HG03066 (cell line): ENCODE measurements around the gene MXD3.
"Not testable (repeated sequence)": the region's sequence is repeated elsewhere in the genome, so short reads cannot be mapped to it uniquely, and the experiment has no call there.

Source experiments
- ATAC-seq: cut with Tn5 transposase; IDR thresholded peaks from one replicate; pipeline ENCODE4 v1.9.1; 2021; ENCODE audit warnings: low read depth; ENCODE audit not compliant: unreplicated experiment

Gene MXD3

GRCh38 chr5:177306103-177306640 is 5.5 kb downstream of the MXD3 start:
- not testable (repeated sequence) for ATAC-seq

DNA sequence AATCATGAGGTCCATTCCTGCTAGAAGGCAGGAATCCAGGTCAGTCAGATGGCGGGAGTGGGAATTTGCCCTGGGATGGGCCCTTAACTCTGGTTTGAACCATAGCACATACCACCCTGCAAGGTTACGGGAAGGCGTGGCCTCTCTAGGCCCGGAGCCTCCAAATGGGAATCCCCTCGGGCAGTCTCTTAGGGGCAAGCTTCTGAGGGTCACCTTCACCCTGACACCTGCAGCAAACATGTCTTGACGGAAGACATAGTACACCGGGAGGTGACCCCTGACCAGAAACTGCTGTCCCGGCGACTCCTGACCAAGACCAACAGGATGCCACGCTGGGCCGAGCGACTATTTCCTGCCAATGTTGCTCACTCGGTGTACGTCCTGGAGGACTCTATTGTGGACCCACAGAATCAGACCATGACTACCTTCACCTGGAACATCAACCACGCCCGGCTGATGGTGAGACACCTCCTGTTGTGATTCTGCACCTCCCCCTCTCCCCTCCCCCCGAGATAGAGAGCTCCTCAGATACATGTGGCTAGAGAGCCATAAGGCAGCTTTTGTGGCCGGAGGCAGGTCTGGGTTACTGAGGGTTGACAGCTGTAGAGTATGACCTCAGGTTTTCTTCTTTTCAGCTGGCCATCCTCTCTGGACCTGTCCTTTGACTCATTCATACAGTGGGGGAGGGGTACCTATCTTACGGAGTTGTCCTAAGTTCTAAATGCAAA is 7.1 kb downstream of the MXD3 start:
- ATAC-seq: no peak

DNA sequence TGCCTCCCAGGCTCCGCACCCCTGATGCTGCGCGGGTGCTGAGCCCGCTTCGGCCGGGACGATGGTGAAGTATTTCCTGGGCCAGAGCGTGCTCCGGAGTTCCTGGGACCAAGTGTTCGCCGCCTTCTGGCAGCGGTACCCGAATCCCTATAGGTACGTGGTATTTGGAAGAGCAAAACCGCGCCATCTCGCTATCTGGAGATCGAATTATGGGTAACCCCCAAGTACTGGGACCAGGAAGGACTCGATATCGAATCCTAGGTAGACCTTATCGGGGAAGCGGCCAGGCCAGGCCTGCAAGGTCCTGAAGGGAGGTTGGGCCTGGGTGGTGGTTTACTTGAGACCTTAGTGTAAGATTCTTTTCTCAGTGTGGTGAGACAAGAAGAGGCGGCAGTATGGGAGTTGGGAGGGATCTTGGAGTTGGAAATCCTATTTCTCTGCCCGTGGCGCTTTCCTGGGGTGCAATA is 7.7 kb downstream of the MXD3 start:
- peak; percentile 1 for ATAC-seq

DNA sequence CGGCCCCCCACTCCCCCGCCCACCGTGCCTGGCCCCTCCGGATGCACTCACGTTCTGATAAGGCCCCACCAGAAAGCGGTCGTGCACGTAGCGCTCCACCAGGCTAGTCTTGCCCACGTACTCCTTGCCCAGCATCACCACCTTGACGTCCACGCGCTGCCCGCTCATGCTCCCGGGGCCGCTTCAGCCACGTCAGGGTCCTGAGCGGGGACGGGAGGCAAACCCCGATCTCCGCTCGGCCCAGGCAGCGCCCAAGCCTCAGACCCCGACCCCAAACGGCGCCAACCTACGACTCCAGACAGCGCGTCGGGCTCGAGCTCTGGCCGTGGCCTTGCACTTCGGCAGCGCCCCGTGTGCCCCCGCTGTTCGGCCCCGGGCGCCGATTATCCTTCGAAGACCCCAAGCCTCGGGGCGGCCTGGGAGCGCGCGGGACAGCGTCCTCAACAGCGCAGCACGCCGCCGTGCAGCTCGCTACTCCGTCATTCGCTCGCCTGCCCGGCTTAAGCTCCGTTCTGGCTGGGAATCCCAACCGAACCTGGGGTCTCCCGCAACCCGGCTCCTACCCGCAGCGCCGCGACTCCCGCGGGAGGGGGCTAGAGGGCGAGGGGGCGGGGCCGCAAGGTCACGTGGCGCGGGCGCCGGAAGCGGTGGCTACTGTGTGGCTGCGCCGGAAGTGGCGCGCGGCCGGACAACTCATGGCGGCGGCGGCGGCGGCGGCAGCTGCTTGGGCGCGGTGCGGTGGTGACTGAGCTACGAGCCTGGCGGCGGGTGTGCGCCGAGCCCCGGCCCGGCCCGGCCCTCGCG is 8.4 kb downstream of the MXD3 start, which contains the start of the genes PRELID1 and RAB24:
Gene PRELID1 (plus strand): TSS at position 679 of the 804 bp plus-strand sequence. CDS start 187 bp downstream, outside the sequence.
Gene RAB24 (minus strand): TSS at position 599 of the 804 bp plus-strand sequence. CDS start 431 bp downstream, at position 168.
- ATAC-seq: peak; percentile 60

- no peak for ATAC-seq
Observed at GRCh38 chr5:177302354-177303110, 9.2 kb downstream of the MXD3 start.

DNA sequence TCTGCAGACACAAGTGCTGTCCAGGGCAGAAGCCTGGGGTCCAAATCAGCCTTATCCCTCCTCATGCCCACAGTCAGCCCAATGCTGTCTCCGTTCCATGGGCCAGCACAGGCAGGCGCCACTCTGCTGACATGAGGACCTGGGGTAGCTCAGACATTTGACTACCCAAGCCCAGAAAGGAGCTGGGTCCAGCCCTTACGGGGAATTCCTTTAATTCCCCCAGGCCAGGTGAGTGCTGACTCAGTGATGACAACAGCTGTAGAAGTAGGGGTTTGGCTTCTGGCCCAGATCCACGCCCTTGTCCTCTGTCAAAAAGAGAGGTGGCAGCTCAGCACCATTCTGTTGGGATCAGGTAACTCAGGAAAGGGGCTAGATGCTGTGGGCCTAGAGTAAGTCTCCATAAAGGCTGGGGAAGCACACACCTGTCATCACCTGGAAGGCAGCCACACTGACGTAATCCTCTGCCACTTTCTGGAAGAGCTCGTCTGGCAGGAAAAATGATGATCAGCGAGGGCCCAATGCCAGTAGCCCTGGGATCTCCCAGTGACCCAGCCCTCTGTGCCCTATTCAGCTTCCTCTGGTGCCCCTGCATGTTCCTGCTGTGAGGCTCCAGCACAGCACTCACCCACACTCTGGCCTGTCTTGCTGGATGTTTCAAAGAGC is 10.1 kb downstream of the MXD3 start:
- no peak for ATAC-seq

- ATAC-seq: no peak
Observed at GRCh38 chr5:177300951-177301350, 10.7 kb downstream of the MXD3 start.

DNA sequence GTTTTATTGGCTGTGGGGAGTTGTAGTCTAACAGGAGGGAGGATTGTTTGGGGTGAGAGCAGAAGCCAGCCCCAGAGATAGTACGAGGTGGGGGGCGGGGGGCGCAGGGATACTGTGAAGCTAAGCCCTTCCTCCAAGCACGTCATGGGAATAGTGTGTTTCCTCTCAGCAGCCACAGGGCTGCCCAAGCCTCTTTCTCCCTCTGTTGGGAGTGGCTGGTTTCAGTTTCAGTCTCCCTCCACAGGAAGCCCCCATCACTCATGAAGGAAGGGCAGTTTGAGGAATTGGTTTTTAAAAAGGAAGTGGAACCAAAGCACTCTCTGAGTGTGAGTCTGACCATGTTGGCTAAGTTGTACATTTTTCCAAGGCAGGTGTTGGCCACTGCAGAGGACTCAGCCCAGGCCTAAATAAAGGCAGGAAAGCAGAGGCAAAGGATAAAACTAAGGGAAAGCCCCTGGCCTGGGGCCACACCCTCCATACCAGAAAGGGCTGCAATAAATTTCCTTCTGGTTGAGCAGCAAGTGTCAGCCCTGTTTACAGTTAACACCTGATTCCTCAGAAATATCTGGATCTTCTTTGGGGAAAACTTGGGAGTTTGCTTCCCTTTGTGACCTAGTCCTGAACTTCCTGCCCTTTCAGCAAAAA is 11.3 kb downstream of the MXD3 start:
- ATAC-seq: peak; percentile 37

- no peak for ATAC-seq
Observed at GRCh38 chr5:177299697-177300096, 12.0 kb downstream of the MXD3 start.

GRCh38 chr5:177297922-177298321 is 13.8 kb downstream of the MXD3 start:
- ATAC-seq: no peak

DNA sequence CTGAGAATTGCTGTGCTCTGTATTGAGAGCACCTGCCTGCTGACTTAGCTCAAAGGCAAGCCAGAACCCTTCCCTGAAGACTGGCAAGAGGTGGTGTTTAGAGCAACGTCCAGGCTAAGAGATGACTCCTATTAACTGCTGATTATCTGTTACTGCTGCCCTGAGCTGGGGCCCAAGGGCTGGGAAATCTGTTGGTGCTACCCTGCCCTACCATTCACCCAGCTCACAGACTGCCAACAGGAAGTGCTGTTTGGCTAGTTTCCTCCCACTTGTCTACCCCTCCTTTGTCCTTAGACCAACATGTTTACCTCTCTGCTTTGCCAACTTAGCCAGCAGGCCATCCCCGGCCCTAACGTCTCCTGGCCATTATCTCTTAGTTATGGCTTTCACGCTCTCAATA is 15.1 kb downstream of the MXD3 start:
- no peak for ATAC-seq

DNA sequence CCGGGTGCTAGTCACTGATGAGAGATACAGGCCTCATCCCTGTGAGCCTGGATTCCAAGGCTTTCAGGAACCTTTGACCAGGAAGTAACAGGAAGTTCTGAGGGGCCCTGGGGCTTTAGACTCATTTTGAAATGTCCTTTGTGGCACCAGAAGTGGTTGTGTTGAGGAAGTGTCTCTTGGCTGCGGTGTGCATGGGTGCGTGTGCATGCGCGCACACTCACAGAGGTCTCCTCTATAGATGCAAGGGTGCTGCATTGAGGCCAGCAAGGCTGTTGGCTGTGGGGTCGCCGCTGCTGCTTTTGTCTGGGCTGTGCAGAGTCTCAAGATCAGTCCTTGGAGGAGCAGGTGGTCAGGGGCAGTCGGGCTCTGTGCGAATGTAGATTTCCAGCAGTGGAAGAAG is 15.8 kb downstream of the MXD3 start:
- ATAC-seq: no peak

- no peak for ATAC-seq
Observed at GRCh38 chr5:177294632-177295031, 17.1 kb downstream of the MXD3 start.

- ATAC-seq: no peak
Observed at GRCh38 chr5:177293819-177294581, 17.7 kb downstream of the MXD3 start.

DNA sequence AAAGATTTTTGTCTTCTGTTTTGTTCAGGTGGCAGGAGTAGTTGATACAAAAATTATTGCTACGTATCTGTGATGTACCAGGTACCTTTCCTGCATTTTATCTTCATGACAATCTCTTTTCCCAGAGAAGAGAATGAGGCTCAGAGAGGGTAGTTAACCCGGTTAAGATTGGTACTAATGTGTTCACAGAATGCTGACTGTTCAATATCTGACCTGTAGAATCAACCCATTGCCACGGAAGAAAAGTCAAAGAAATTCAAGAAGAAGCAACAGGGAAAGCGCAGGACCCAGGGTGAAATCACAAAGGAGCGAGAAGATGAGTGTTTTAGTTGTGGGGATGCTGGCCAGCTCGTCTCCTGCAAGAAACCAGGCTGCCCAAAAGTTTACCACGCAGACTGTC is 20.0 kb downstream of the MXD3 start:
- no peak for ATAC-seq

DNA sequence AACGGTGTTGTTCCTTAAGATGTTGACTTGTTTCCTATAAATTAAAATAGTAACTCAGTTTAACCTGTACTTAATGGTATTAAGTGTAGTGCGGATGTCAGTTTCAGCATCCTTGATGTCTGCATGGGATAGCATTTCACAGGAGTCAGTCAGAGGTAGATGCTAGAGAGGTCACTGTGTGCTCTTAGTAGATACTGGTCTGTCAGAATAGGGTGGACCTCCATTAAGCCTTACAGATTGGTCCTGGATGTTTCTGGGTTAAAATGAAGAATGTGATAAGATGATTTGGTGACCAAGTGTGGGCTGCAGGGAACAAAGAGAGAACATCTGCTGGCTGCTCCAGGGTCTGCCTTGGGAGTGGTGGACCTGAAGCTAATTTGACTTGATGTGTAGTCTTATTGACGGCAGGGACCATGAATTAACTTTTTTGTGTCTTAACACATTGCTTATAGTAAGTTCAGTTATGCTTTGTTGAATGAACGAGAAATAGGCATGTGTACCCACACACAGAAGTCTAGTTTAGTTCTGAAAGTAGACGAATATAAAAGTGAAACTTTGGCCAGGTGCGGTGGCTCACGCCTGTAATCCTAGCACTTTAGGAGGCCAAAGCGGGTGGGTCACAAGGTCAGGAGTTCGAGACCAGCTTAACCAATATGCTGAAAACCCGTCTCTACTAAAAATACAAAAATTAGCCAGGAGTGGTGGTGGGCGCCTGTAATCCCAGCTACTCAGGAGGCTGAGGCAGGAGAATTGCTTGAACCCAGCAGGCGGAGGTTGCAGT is 20.7 kb downstream of the MXD3 start:
- no peak for ATAC-seq

GRCh38 chr5:177288191-177288590 is 23.5 kb downstream of the MXD3 start:
- ATAC-seq: no peak

- ATAC-seq: no peak
Observed at GRCh38 chr5:177276886-177277285, 34.8 kb downstream of the MXD3 start.
